Neutrophil (primary cell): ENCODE results near the gene DCDC2C.

Source experiments
- H3K27ac ChIP-seq: fragments of 200-600 bp; sonication (generic); 2 replicates; pipeline ENCODE4 v1.5.1; 2016; ENCODE audit warnings: mild to moderate bottlenecking, moderate library complexity
- H3K27me3 ChIP-seq: fragments of 200-600 bp; sonication (generic); 2 replicates; pipeline ENCODE4 v1.6.0; 2016; ENCODE audit warnings: mild to moderate bottlenecking
- H3K36me3 ChIP-seq: fragments of 200-600 bp; sonication (generic); 2 replicates; pipeline ENCODE4 v1.5.1; 2017
- H3K4me1 ChIP-seq, 2 experiments: fragments of 200-600 bp in 1 of 2; sonication (generic) in 1 of 2; 1 replicate in 1 of 2; 2 replicates in 1 of 2; pipeline versions ENCODE4 v1.5.1 to v1.6.1; 2013 to 2016; ENCODE audit warnings: low read depth in 1 of 2, low read length in 1 of 2, mild to moderate bottlenecking in 1 of 2, moderate library complexity in 1 of 2; ENCODE audit not compliant: control insufficient read depth in 1 of 2, insufficient read depth in 1 of 2
- H3K4me3 ChIP-seq, 2 experiments: fragments of 200-600 bp in 1 of 2; sonication (generic) in 1 of 2; 1 replicate in 1 of 2; 2 replicates in 1 of 2; pipeline ENCODE4 v1.5.1; 2013 to 2016; ENCODE audit warnings: low read depth in 1 of 2, low read length in 1 of 2, mild to moderate bottlenecking in 1 of 2, moderate library complexity in 1 of 2
- H3K9me3 ChIP-seq: fragments of 200-600 bp; sonication (generic); 2 replicates; pipeline ENCODE4 v1.5.1; 2016
- CTCF ChIP-seq: fragments of 200-600 bp; sonication (generic); IDR thresholded peaks from 2 replicates; pipeline ENCODE4 v1.5.1; 2016; ENCODE audit warnings: antibody characterized with exemption

Gene DCDC2C

GRCh38 chr2:3670376-3670775 is 33.0 kb upstream of the DCDC2C start:
- Histone ChIP-seq H3K36me3 (no peaks in the 10 kb centered on the region), H3K4me1 (no peaks in the 10 kb centered on the region)
- TF ChIP-seq CTCF = no peak

GRCh38 chr2:3670941-3671340 is 32.4 kb upstream of the DCDC2C start:
- Histone ChIP-seq H3K9me3 (no peaks in the 10 kb centered on the region), H3K27ac (no peak overlapping the region), H3K36me3 (no peaks in the 10 kb centered on the region), H3K4me1 (no peaks in the 10 kb centered on the region), H3K27me3 (no peaks in the 10 kb centered on the region), H3K4me3 (no peak overlapping the region)
- no peak for TF ChIP-seq CTCF

More at GRCh38 chr2:3670376-3670775, 33.0 kb upstream of the DCDC2C start:
- Histone ChIP-seq H3K27me3 (no peaks in the 10 kb centered on the region), H3K4me3 (no peak overlapping the region), H3K9me3 (no peaks in the 10 kb centered on the region), H3K27ac (no peak overlapping the region)

GRCh38 chr2:3672861-3673678 is 30.3 kb upstream of the DCDC2C start:
- Histone ChIP-seq H3K9me3 (no peaks in the 10 kb centered on the region), H3K27ac (no peak overlapping the region), H3K27me3 (no peaks in the 10 kb centered on the region), H3K36me3 (no peaks in the 10 kb centered on the region), H3K4me1 (no peaks in the 10 kb centered on the region), H3K4me3 (no peak overlapping the region)
- no peak for TF ChIP-seq CTCF

GRCh38 chr2:3674066-3674845 is 29.1 kb upstream of the DCDC2C start:
- TF ChIP-seq CTCF = no peak
- no peaks in the 10 kb centered on the region for H3K36me3 ChIP-seq
- no peaks in the 10 kb centered on the region for H3K9me3 ChIP-seq
- H3K27ac ChIP-seq = no peak overlapping the region
- no peak overlapping the region for H3K4me3 ChIP-seq
- H3K27me3 ChIP-seq = no peaks in the 10 kb centered on the region
- H3K4me1 ChIP-seq = no peaks in the 10 kb centered on the region

GRCh38 chr2:3675687-3676086 is 27.7 kb upstream of the DCDC2C start:
- Histone ChIP-seq H3K9me3 (no peaks in the 10 kb centered on the region), H3K4me1 (no peaks in the 10 kb centered on the region), H3K27ac (no peak overlapping the region), H3K36me3 (no peaks in the 10 kb centered on the region), H3K4me3 (no peak overlapping the region), H3K27me3 (no peaks in the 10 kb centered on the region)
- no peak for TF ChIP-seq CTCF
